B cell (primary cell): ENCODE measurements around the gene ZNF775. TPM values are rescaled to one million over a fixed set of nuclear protein-coding genes. Genes with fewer than 3 reads are reported as not detected.

Experiments used
- ATAC-seq: fragments of 200-7000 bp; cut with Tn5 transposase; one replicate; pipeline ENCODE4 v1.10.0; 2021; ENCODE audit warnings: low read depth, mild to moderate bottlenecking, moderate number of reproducible peaks, moderate library complexity
- CTCF ChIA-PET: fragments of 350-600 bp; sonication (Branson Sonifier 250); formaldehyde crosslinking; loops from one replicate; lab custom pipeline; 2021; ENCODE audit warnings: antibody characterized with exemption, inconsistent platforms; lab: Charles Lee
- POLR2A ChIA-PET: fragments of 350-600 bp; sonication (Branson Sonifier 250); formaldehyde crosslinking; loops from one replicate; lab custom pipeline; 2021; ENCODE audit warnings: antibody characterized with exemption; lab: Charles Lee
- DNase-seq: peaks from one replicate; pipeline ENCODE4 v3.0.0; 2013
- H2AFZ ChIP-seq: 2 replicates; pipeline ENCODE4 v1.6.1; 2012; ENCODE audit warnings: mild to moderate bottlenecking, low read depth, low read length; ENCODE audit not compliant: insufficient read depth, poor library complexity, severe bottlenecking
- H3K27ac ChIP-seq, 2 donors: 1 replicate in 1 of 2; 2 replicates in 1 of 2; pipeline ENCODE4 v1.5.1; 2012 to 2013; ENCODE audit warnings: low read length in 2 of 2, mild to moderate bottlenecking in 2 of 2, moderate library complexity in 1 of 2
- H3K27me3 ChIP-seq, 4 experiments: fragments of 200-600 bp in 1 of 4; sonication (generic) in 1 of 4; replicated peaks in 1 of 4; 1 replicate in 2 of 4; 2 replicates in 2 of 4; pipeline versions ENCODE4 v1.6.1 to v1.7.0; 2013 to 2016; ENCODE audit warnings: low read length in 3 of 4, mild to moderate bottlenecking in 2 of 4, mixed read lengths in 1 of 4, moderate library complexity in 1 of 4; ENCODE audit not compliant: insufficient read depth in 4 of 4, control insufficient read depth in 3 of 4; ENCODE audit errors: control extremely low read depth in 1 of 4
- H3K36me3 ChIP-seq, 2 experiments: replicated peaks in 1 of 2; 1 replicate in 1 of 2; 2 replicates in 1 of 2; pipeline versions ENCODE4 v1.6.1 to v1.7.1; 2013; ENCODE audit warnings: low read length in 1 of 2; ENCODE audit not compliant: insufficient read depth in 2 of 2, control insufficient read depth in 1 of 2; ENCODE audit errors: control extremely low read depth in 1 of 2, extremely low read depth in 1 of 2
- H3K4me1 ChIP-seq, 2 donors: fragments of 200-600 bp in 1 of 2; sonication (generic) in 1 of 2; 1 replicate in 1 of 2; 2 replicates in 1 of 2; pipeline versions ENCODE4 v1.5.1 to v1.6.1; 2013 to 2017; ENCODE audit warnings: low read length in 2 of 2; ENCODE audit not compliant: control insufficient read depth in 2 of 2, insufficient read depth in 2 of 2
- H3K4me2 ChIP-seq: replicated peaks from 2 replicates; pipeline ENCODE3; 2012; ENCODE audit warnings: mild to moderate bottlenecking, low read depth, low read length; ENCODE audit not compliant: poor library complexity, severe bottlenecking
- H3K4me3 ChIP-seq, 5 experiments: fragments of 200-600 bp in 1 of 5; sonication (generic) in 1 of 5; 1 replicate in 3 of 5; 2 replicates in 2 of 5; pipeline versions ENCODE4 v1.5.1 to v1.7.0; 2011 to 2016; ENCODE audit warnings: low read length in 4 of 5, mild to moderate bottlenecking in 4 of 5, low read depth in 2 of 5, control low read depth in 1 of 5, moderate library complexity in 1 of 5; ENCODE audit not compliant: insufficient read depth in 1 of 5; ENCODE audit errors: control extremely low read depth in 1 of 5, extremely low read depth in 1 of 5
- H3K79me2 ChIP-seq: fragments of 200-600 bp; sonication (generic); one replicate; pipeline ENCODE4 v1.6.0; 2016; ENCODE audit warnings: low read length; ENCODE audit not compliant: control insufficient read depth, insufficient read depth
- H3K9ac ChIP-seq: fragments of 200-600 bp; sonication (generic); 2 replicates; pipeline ENCODE4 v1.6.1; 2017; ENCODE audit warnings: mild to moderate bottlenecking, low read length, moderate library complexity
- H3K9me3 ChIP-seq, 3 donors: one replicate each; pipeline versions ENCODE4 v1.6.1 to v1.7.1; 2013; ENCODE audit warnings: low read length in 2 of 3; ENCODE audit not compliant: control insufficient read depth in 2 of 3, insufficient read depth in 1 of 3; ENCODE audit errors: control extremely low read depth in 1 of 3
- H4K20me1 ChIP-seq: 2 replicates; pipeline ENCODE4 v1.6.0; 2012; ENCODE audit warnings: mild to moderate bottlenecking, low read length; ENCODE audit not compliant: insufficient read depth, control insufficient read depth, poor library complexity, severe bottlenecking
- H3K27ac Mint-ChIP-seq: one replicate; pipeline ENCODE4 v1.8.0; 2021; ENCODE audit warnings: mixed read lengths
- H3K27me3 Mint-ChIP-seq: one replicate; pipeline ENCODE4 v1.8.0; 2021; ENCODE audit warnings: mixed read lengths
- H3K4me1 Mint-ChIP-seq: one replicate; pipeline ENCODE4 v1.8.0; 2021; ENCODE audit warnings: mixed read lengths
- H3K4me3 Mint-ChIP-seq: one replicate; pipeline ENCODE4 v1.8.0; 2021; ENCODE audit warnings: mixed read lengths
- H3K9me3 Mint-ChIP-seq: one replicate; pipeline ENCODE4 v1.8.0; 2022; ENCODE audit warnings: mixed read lengths; ENCODE audit not compliant: insufficient read depth
- CTCF ChIP-seq: fragments of 200-600 bp; IDR thresholded peaks from one replicate; pipeline ENCODE4 v1.8.0; 2022; ENCODE audit warnings: antibody characterized with exemption, mild to moderate bottlenecking
- EZH2 ChIP-seq: IDR thresholded peaks from 2 replicates; pipeline ENCODE4 v1.6.1; 2012; ENCODE audit warnings: borderline replicate concordance, low read depth, mild to moderate bottlenecking, moderate library complexity, low read length; ENCODE audit not compliant: insufficient read depth, poor library complexity, severe bottlenecking
- WGBS: methylation state at CpG from one replicate; pipeline ENCODE4 v1.1.5; 2013; ENCODE audit warnings: missing lambda C conversion rate; ENCODE audit not compliant: insufficient coverage; 5-methylcytosine and 5-hydroxymethylcytosine counted together
- intact Hi-C: fragments of 100-400 bp; cut with micrococcal nuclease; formaldehyde crosslinking; loops from one replicate; pipeline ENCODE4 v1.10.0; 2022
- polyA plus RNA-seq: library from polyadenylated mRNA; depleted of rRNA; stranded (reverse); fragments of >200 nt; gene quantifications from 2 replicates; pipeline ENCODE4 v1.2.3, GENCODE V29; 2012
- total RNA-seq, 2 donors: library from RNA; stranded (reverse); fragments of 120-200 nt in 1 of 2; gene quantifications; 1 replicate in 1 of 2; 2 replicates in 1 of 2; pipeline versions ENCODE4 v1.2.3 to v1.2.4, GENCODE V29; 2013 to 2022

Gene ZNF775
- total and polyA plus RNA-seq, 2 donors (not counting 1 experiment from before 2014, with no cell fraction given): 4.2 to 12.1 TPM

- peak overlapping the region; percentile 73 for H3K4me3 Mint-ChIP-seq
- DNase-seq: peak; percentile 94
- peak; percentile 92 for ATAC-seq
Observed at GRCh38 chr7:150435390-150436073, 56.4 kb downstream of the ZNF775 start.

More at GRCh38 chr7:150435390-150436073, 56.4 kb downstream of the ZNF775 start:
- H3K4me1 Mint-ChIP-seq: peaks cover 59% of the 10 kb centered on the region
- no peak for TF ChIP-seq EZH2
- TF ChIP-seq CTCF: no peak
- H3K36me3 ChIP-seq: no peaks in the 10 kb centered on the region
- H3K27ac ChIP-seq: peak overlapping the region; percentile 98 to 99
- peaks cover 0 to 4% (median 0%) of the 10 kb centered on the region in 3 donors for H3K9me3 ChIP-seq
- H3K27ac Mint-ChIP-seq: peak overlapping the region; percentile 95
- no peaks in the 10 kb centered on the region for H3K79me2 ChIP-seq
- ChIA-PET CTCF (interaction anchor here (0.6 to 1.5 kb wide), 2 partner anchors 14 to 78 kb away, joined by 3 read pairs; no protein-coding TSS in a partner anchor), POLR2A (interaction anchor here (0.8 kb wide), 1 partner anchor 29 kb away, joined by 4 read pairs; a partner anchor contains a TSS)
- H3K27me3 Mint-ChIP-seq: no peaks in the 10 kb centered on the region
- no peaks in the 10 kb centered on the region for H4K20me1 ChIP-seq
- peaks cover 40 to 43% of the 10 kb centered on the region in 2 donors for H3K4me1 ChIP-seq
- H3K27me3 ChIP-seq: no peaks in the 10 kb centered on the region
- intact Hi-C loops: loop anchor here (1.0 to 10.0 kb wide), 9 partner anchors 13 to 919 kb away; partner anchors contain the start of genes ACTR3C, AGAP3, LRRC61 and REPIN1
- H3K9ac ChIP-seq: peak overlapping the region; percentile 44
- no peak overlapping the region for H2AFZ ChIP-seq
- H3K9me3 Mint-ChIP-seq: no peaks in the 10 kb centered on the region
- peak overlapping the region in 1 of 5 experiments; percentile 26 for H3K4me3 ChIP-seq
- peak overlapping the region; percentile 70 for H3K4me2 ChIP-seq
- 11% methylated on average over 4 of the region's 8 CpGs for WGBS
